ENCODE measurements around the gene NRDC.
"Not testable (repeated sequence)": the region's sequence is repeated elsewhere in the genome, so short reads cannot be mapped to it uniquely, and the experiment has no call there.

Gene NRDC

GRCh38 chr1:51897699-51898031, 19.1 kb upstream of the NRDC start:
- no peak for DNase-seq (ENCODE audit: low read depth in 2 of 2)

- not testable (repeated sequence) for DNase-seq (ENCODE audit: low read depth in 2 of 2)
Observed at GRCh38 chr1:51894748-51895147, 16.2 kb upstream of the NRDC start.

GRCh38 chr1:51878308-51878615, 265 bp downstream of the NRDC start:
- DNase-seq (ENCODE audit: low read depth in 2 of 2), result no peak

DNA sequence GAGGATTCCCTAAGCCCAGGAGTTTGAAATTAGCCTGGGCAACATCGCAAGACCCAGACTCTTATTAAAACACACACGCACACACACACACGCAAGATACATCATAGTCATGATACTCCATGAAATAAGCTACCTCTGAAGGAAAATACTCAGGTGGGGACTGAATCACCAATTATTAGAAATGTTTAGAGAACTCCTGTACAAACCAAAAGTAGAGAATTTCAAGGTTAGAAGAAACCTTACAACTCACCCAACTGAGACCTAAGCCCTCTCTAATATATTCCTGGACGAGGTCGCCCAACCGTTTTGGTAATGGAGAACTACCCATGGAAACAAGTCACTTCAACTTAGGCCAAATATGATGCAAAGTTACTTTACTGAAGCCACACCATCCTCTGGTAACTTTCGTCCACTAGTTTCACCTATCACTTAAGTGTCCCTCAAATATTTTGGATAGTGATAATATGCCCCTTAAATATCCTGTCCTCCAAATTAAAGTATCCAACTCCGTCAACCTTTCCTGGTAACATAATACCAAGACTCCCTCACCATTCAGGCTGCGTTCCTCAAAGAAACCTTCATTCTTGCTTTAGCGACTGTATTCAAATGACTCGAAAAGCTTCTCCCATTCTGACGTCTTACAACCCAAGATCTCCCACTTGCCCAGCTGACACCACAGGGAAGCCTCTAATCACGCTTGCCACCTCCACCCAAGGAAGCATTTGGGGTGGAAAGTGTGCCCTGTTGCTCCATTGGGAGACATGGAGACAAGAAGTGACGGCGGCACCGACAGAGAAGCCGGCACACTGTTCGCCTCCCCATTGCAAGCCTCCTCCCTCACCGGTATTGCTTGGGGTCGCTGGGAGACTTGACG, 856 bp downstream of the NRDC start:
- peak in 1 of 2 donors; percentile 5 for DNase-seq (ENCODE audit: low read depth in 2 of 2)

- DNase-seq (ENCODE audit: low read depth in 2 of 2), result no peak
Observed at GRCh38 chr1:51875836-51876235, 2.7 kb downstream of the NRDC start.

GRCh38 chr1:51875291-51875772, 3.2 kb downstream of the NRDC start:
- no peak for DNase-seq (ENCODE audit: low read depth in 2 of 2)

GRCh38 chr1:51873270-51873669, 5.3 kb downstream of the NRDC start:
- not testable (repeated sequence) for DNase-seq (ENCODE audit: low read depth in 2 of 2)

- DNase-seq (ENCODE audit: low read depth in 2 of 2), result no peak
Observed at GRCh38 chr1:51871351-51871975, 7.1 kb downstream of the NRDC start.

GRCh38 chr1:51870603-51871350, 7.8 kb downstream of the NRDC start:
- no peak for DNase-seq (ENCODE audit: low read depth in 2 of 2)

- DNase-seq (ENCODE audit: low read depth in 2 of 2), result no peak
Observed at GRCh38 chr1:51867479-51868232, 10.9 kb downstream of the NRDC start.

GRCh38 chr1:51863384-51863783, 15.1 kb downstream of the NRDC start:
- DNase-seq (ENCODE audit: low read depth in 2 of 2), result no peak

DNA sequence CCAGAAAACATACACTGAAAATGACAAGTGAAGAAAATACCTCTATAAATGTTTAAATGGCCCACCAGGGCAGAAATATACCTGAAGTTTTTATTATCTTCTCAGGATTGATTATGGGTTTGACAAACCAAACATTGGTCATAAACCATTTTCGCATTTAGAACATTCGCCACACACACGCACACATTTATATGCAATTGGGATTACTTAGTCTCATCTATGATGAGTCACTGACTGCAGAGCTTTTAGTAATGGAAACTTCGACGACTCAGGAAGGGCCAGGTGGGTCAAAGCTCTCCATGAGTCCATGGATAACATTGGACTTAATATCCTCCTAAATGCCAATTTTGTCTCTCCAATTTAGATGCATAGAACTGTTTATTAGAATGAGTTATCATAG, 16.9 kb downstream of the NRDC start:
- no peak for DNase-seq (ENCODE audit: low read depth in 2 of 2)

DNA sequence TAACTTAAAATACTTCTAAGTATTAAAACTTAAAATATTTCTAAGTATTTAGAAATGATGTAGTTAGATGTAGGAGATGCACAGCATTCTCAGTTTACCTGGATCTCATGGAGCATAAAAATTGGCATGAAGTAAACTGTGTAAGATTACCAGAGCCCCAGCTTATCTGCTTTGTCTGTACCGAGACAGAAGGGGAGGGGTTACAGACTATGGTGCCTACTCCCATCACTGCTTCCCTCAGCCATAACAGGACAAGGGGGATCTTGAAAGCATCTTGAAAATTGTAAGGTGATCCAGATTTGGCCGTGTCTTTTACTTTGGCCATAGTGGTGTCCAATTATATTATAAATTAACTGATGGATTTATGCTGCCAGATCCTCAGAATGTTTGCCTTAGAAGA, 18.8 kb downstream of the NRDC start:
- no peak for DNase-seq (ENCODE audit: low read depth in 2 of 2)

- no peak for DNase-seq (ENCODE audit: low read depth in 2 of 2)
Observed at GRCh38 chr1:51859333-51859732, 19.2 kb downstream of the NRDC start.

DNA sequence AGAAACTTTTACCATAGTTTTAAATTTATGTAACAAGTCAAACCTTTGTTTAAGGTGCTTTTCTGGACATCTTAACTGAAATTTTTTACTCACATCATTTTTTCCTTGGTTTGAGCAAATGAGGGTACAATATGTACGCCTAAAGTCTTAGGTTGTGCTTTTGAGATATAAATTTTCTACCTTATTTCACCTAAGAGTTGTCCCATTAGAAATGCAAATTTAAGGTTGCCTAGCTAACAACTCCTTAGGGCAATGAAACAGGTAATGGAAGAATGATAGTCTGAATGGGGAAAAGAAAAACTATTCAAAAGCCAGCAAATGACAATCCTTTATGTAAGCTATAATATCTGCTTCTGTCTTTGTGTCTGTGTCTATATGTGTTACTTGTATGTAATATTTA, 19.6 kb downstream of the NRDC start:
- no peak for DNase-seq (ENCODE audit: low read depth in 2 of 2)

DNA sequence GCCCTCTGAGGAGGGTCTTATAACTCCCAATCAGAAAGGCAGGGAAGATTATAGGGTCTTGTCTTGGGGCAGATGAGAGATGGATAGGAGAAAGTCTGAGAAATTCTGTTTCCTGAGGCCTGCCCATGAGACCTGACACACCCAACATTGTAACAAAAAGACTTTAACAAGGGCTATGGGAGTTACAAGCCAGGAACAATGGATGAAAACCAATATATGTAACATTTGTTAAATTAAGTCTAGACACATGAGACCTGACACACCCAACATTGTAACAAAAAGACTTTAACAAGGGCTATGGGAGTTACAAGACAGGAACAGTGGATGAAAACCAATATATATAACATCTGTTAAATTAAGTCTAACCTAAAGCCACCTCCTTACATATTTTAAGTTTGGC, 21.8 kb downstream of the NRDC start:
- DNase-seq (ENCODE audit: low read depth in 2 of 2), result no peak

GRCh38 chr1:51855624-51856023, 22.9 kb downstream of the NRDC start:
- no peak for DNase-seq (ENCODE audit: low read depth in 2 of 2)

- DNase-seq (ENCODE audit: low read depth in 2 of 2), result no peak
Observed at GRCh38 chr1:51853360-51853759, 25.2 kb downstream of the NRDC start.

DNA sequence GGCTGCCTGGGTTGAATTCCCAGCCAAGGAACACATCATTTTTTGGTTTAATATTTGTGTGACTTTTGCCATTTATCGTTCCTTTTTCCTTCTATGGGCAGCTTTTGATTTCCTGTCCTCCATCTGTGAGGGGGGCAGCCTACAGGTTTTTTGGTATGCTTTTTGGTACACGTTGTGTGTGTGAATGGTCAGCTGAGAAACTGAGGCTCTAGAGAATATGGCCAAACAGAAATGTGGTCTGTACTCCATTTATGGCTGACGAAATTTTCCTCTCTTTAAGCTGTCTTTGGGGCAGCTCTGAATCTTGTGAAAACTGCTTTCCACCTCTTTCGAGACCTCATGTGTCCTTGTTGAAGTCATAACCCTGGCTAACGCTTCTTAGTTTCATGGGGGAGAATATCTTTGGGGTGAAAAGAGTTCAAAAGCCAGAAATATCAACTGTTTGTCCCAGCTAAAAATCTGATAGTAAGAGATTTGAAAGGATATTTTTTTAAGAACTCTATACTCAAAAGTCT, 26.6 kb downstream of the NRDC start:
- no peak for DNase-seq (ENCODE audit: low read depth in 2 of 2)

GRCh38 chr1:51850420-51851223, 27.9 kb downstream of the NRDC start:
- no peak for DNase-seq (ENCODE audit: low read depth in 2 of 2)
